ENCODE measurements around the gene FMNL2.
"Not testable (repeated sequence)": the region's sequence is repeated elsewhere in the genome, so short reads cannot be mapped to it uniquely, and the experiment has no call there.

The FMNL2 gene

GRCh38 chr2:152470861-152471854 lies 136.2 kb downstream of the FMNL2 start:
- DNase-seq (ENCODE audit: low read depth) = no peak

GRCh38 chr2:152472481-152472887 lies 137.5 kb downstream of the FMNL2 start:
- DNase-seq (ENCODE audit: low read depth) = no peak

- DNase-seq (ENCODE audit: low read depth) = no peak
Measured at GRCh38 chr2:152473151-152473857, 138.3 kb downstream of the FMNL2 start.

DNA sequence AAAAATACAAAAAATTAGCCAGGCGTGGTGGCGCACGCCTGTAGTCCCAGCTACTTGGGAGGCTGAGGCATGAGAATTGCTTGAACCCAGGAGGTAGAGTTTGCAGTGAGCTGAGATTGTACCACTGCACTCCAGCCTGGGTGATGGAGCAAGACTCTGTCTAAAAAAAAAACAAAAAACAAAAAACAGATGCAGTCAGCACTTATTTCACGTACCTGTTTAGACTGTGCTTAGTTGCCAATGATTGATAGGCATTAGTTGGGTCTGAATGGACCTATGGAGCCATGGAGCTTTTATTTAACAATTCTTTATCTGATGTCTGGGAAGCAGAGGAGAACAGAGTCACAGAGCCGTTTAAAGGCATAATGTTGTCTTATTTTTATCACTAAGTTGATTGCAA lies 139.5 kb downstream of the FMNL2 start:
- DNase-seq (ENCODE audit: low read depth) = not testable (repeated sequence)

DNA sequence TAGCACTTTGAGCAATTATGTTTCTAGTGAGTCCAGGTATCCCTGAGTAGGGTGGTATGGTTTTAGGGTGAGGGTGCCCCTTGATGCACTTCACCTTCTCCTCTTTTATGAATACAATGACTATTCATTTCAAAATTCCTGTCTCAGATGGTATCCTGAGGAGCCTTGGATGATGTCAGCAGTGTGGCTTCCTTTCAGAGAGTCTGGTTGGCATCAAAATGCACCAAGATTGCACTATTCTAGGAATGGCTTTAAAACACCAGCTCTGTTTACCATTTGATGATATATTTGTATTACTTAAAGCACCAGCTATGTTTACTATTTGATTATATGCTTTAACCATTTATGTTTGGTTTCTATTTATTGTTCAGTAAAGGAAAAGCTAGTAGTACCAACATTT lies 141.0 kb downstream of the FMNL2 start:
- DNase-seq (ENCODE audit: low read depth) = no peak

DNA sequence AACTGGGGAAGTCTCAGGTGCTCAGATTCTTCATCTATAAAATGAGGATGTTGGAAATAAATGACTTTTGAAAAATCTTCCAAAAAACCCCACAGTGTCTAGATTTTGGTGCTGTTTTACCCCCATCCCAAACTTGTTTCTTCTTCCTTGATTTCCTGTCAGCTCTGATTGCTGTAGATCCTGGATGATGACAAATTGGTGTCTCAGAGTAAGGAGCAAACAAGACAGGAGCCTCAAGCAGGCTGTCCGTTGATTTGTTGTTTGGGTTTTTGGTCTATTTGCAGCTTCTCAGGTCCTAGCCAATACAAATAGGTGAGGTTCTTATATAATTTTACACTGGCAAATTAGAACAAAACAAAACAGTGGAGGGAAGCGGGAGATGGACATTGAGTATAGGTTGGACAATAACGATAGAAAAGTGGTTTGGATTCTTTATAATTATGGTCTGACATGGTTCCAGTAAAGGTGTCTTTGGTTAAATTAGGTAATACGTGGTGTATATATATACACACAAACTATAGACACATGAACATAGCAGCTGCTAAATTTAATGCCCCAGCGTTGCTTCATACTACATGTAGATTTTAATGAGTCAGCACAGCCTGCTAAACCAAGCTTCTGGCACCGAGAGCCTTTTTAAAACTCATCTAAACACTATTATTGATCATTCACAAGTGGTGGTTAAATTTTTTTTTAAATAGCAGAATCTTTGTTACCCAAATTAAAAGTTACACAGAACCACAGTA lies 142.5 kb downstream of the FMNL2 start:
- no peak for DNase-seq (ENCODE audit: low read depth)

DNA sequence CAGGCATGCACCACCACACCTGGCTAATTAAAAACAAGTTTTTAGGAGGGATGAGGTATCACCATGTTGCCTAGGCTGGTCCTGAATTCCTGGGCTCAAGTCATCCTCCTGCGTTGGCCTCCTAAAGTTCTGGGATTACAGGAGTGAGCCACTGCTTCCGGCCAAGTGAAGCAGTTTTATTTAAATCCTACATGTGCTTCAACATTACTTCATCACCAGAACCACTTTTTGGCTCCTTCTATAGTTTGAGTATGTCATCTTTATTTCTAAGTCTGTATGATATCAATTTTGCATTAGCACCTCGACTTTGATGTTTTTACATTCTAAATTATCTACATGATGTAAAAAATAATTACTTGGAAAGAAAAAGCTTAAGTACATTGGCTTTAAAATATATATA lies 144.3 kb downstream of the FMNL2 start:
- DNase-seq (ENCODE audit: low read depth) = no peak

DNA sequence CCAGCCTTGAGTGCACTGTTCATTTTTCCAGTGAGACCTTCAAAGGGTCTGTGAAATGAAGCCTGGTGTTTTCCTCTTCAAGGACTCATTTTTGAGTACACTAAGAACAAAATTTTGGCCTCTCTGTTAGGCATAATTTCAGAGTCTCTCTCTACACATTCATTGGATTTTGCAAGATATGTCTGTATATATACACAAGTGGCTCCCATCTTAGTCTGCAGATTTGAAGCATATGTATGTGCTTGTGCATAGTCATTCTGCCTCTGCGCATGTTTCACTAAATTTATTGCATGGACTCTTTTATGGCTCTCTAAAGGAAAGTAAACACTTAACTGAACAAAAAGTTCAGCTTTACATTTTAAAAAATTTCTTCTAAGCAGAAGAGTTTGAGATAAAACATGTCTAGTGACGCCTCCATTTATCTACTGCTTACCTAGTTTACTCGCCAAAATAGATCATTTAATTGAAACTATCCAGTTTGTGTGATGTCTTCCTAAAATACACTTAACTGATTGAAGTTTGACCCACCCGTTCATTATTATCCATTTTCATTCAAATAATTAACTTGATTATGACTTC lies 145.9 kb downstream of the FMNL2 start:
- no peak for DNase-seq (ENCODE audit: low read depth)

GRCh38 chr2:152481881-152482583 lies 147.1 kb downstream of the FMNL2 start:
- no peak for DNase-seq (ENCODE audit: low read depth)

DNA sequence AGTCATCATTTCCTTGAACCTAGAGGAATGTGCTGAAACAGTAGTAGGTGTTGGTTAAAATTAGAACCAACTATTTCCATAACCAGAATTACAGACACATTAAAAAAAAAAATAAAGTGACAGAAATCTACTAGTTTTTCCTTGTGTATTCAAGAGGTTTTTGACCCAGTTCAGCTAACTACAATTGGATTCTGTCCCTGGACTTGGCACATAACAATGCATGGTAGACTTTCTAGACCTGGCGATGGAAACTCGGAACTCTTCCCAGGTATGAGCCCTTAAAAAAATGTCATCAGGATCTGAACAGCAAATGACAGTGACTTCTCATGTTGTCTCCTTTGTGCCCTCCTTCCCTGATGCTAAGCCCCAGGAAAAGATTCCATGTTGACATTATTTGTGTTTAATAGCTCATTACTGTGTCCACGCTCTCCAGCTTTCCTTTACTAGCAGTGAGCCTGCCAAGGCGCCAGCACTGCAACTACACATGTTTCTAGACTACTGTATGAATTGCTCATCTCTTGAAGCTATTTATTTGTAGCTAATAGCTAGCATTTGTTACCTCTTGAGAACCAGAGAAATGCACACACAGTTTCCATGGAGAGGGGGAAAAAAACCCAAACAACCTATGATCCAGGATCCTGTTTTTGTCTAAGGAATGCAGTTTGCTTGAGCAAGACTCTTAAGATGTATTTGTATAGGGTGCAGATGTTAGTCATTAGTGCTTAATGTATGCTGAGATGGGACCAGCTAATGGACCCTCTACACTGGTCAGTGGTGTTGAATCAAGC lies 148.5 kb downstream of the FMNL2 start:
- peak; percentile 49 for DNase-seq (ENCODE audit: low read depth)

- no peak for DNase-seq (ENCODE audit: low read depth)
Measured at GRCh38 chr2:152485954-152486736, 151.2 kb downstream of the FMNL2 start.

- no peak for DNase-seq (ENCODE audit: low read depth)
Measured at GRCh38 chr2:152486737-152487400, 151.9 kb downstream of the FMNL2 start.

DNA sequence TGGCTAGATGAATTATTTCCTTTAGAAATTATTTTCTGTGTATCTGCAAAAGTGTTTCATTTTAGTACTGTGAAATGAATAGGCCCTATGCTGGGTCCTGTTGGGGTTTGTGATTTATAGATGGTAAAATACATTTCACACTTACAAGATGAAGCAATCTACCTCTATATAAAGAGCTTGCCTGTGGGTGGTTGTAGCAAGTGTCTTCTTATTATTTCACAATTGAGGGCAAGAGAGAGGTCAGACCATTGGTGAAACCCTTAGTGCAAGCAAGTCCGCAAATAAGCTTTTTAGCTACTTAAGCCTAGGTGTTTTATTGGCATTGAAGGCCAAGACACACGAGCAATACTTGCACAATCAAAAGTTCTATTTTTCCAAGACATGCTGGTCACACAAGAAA lies 153.1 kb downstream of the FMNL2 start:
- no peak for DNase-seq (ENCODE audit: low read depth)

DNA sequence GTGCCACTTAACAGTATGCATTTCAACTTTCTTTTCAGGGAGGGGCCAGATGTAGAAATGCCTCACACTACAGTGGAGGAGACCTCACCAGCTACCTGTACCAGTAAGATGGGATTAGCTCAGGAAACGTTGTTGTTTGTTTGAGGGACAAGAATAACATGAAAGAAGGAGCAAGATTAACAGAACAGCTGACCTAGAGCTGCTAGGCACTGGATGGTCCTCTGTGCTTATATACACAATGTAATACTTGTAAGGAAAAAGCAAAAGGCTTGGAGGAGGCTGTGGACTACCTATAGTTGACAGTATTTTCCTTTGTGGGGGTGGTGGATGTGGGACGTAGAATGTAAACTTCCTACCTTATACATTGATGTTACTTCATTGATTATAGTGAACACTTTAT lies 154.4 kb downstream of the FMNL2 start:
- no peak for DNase-seq (ENCODE audit: low read depth)

GRCh38 chr2:152490686-152491455 lies 155.9 kb downstream of the FMNL2 start:
- DNase-seq (ENCODE audit: low read depth) = no peak

DNA sequence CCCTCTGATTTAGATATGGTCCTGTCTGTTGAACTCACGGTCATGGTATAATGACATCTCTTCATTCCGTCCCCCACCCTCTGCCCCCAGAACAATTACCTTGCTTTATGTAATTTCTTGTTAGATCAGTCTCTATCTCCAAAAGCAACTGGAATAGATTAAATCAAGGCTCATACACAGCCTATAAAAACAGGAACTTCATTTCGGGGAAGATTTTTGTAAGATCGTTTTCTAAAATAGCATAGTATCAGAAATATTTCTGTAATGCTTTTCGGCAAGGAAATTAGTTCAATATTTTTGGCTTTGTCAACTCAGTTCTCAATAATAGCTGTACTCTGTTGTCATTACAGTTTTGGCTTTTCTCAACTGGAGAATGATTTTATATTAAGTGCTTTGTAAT lies 157.2 kb downstream of the FMNL2 start:
- DNase-seq (ENCODE audit: low read depth) = no peak

DNA sequence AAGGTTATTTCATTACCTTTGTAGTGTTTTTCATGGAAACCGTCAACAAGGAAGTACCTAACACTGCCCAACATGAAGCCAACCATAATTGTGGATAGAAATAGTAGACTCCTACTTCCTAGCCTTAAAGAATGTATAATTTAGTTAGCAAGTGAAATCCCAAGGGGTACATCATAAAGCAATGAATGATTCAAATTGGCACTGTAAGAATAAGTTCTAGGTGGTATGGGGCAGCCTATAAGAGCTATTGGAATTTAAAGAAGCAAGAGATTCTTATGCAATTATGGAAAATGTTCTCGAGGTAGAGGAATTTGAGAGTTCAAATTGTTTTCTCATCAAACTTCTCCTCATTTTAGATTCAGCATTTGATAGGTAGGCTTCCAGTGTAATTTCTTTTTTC lies 157.9 kb downstream of the FMNL2 start:
- no peak for DNase-seq (ENCODE audit: low read depth)

GRCh38 chr2:152493417-152493816 lies 158.4 kb downstream of the FMNL2 start:
- DNase-seq (ENCODE audit: low read depth) = no peak
